ENCODE results near the gene PVALEF.

DNA sequence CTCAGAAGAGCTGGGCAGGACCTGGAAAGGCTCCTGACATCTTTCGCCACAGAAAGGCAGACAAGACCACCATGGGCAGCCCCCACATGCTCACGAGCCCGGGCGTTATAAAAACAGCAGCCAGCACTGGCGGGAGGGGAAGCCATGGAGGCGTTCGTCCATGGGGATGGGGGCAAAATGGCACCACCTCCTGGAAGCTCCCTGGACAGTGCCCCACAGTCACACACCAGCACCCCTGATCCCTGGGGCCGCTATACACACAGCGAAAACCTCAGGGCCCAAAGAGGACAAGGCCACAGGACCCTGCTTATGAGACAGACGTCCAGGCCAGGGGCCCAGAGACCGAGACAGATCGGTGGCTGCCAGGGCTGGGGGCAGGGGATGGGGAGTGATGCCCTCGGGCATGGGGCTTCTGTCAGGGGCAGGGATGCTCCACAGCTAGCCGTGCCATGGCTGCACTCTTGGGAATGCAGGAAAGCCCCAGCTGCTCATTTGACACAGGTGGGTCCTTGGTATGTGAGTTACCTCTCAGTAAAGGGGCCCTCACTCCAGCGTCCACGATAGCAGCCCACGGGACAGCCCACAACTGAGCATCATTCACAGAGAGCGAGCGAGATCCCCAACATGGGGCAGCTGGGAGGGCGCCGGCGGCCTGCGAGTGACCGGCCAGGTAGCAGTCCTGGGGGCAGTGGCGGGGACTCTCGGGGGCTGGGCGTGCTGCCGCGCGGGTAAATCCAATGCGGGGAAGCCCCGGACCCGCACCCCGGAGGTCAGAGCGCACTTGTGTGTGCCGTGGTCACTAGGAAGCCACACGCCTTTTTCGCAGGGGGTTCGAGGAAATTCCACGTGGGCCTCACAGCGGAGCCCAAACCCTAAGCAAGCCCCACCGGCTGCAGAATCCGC lies 6.4 kb upstream of the PVALEF start:
- TF ChIP-seq POLR2A (IDR thresholded peaks at IDR 0.05) = no peak
- TF ChIP-seq, protein P1, sequence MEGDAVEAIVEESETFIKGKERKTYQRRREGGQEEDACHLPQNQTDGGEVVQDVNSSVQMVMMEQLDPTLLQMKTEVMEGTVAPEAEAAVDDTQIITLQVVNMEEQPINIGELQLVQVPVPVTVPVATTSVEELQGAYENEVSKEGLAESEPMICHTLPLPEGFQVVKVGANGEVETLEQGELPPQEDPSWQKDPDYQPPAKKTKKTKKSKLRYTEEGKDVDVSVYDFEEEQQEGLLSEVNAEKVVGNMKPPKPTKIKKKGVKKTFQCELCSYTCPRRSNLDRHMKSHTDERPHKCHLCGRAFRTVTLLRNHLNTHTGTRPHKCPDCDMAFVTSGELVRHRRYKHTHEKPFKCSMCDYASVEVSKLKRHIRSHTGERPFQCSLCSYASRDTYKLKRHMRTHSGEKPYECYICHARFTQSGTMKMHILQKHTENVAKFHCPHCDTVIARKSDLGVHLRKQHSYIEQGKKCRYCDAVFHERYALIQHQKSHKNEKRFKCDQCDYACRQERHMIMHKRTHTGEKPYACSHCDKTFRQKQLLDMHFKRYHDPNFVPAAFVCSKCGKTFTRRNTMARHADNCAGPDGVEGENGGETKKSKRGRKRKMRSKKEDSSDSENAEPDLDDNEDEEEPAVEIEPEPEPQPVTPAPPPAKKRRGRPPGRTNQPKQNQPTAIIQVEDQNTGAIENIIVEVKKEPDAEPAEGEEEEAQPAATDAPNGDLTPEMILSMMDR (IDR thresholded peaks at IDR 0.05) = no peak
